Ascending aorta (tissue), 2 donors: ENCODE data around the gene RNF212B. TPM values are rescaled to one million over a fixed set of nuclear protein-coding genes. Genes with fewer than 3 reads are reported as not detected.
"Not testable (repeated sequence)": the region's sequence is repeated elsewhere in the genome, so short reads cannot be mapped to it uniquely, and the experiment has no call there.

Experiments used
- DNase-seq, 2 donors: peaks; one replicate each; pipeline ENCODE4 v3.0.0-alpha.2; 2019; ENCODE audit warnings: low spot score in 2 of 2
- H3K27ac ChIP-seq, 2 donors: fragments of 200-600 bp; sonication (generic); one replicate each; pipeline ENCODE4 v1.5.1; 2016 to 2017; ENCODE audit warnings: mild to moderate bottlenecking in 1 of 2
- H3K27me3 ChIP-seq: fragments of 200-600 bp; sonication (generic); one replicate; pipeline ENCODE4 v1.5.1; 2017
- H3K36me3 ChIP-seq, 2 donors: fragments of 200-600 bp; sonication (generic); one replicate each; pipeline ENCODE4 v1.5.1; 2016
- H3K4me1 ChIP-seq, 2 donors: fragments of 200-600 bp; sonication (generic); one replicate each; pipeline ENCODE4 v1.5.1; 2016 to 2017; ENCODE audit warnings: mild to moderate bottlenecking in 1 of 2
- H3K4me3 ChIP-seq, 2 donors: fragments of 200-600 bp; sonication (generic); one replicate each; pipeline ENCODE4 v1.5.1; 2016 to 2017; ENCODE audit warnings: mild to moderate bottlenecking in 1 of 2
- H3K9me3 ChIP-seq, 2 donors: fragments of 200-600 bp; sonication (generic); one replicate each; pipeline ENCODE4 v1.5.1; 2016
- intact Hi-C: fragments of 100-400 bp; cut with DNase I; formaldehyde crosslinking; loops from one replicate; pipeline ENCODE4 v1.15.1; 2023
- total RNA-seq: library from RNA; depleted of rRNA; stranded (reverse); fragments of >200 nt; gene quantifications from one replicate; pipeline ENCODE4 v1.1.0, GENCODE V29; 2016
- TF ChIP-seq, protein P1 (sequence below), 3 experiments: fragments of 200-600 bp in 2 of 3; fragments of 450-650 bp in 1 of 3; sonication (generic) in 2 of 3; IDR thresholded peaks; one replicate each; pipeline ENCODE4 v1.5.1; 2016 to 2019; ENCODE audit warnings: antibody characterized with exemption in 3 of 3, mild to moderate bottlenecking in 1 of 3, moderate library complexity in 1 of 3

The RNF212B gene
- total RNA-seq, 1 donor from 2014 or later: not detected

DNA sequence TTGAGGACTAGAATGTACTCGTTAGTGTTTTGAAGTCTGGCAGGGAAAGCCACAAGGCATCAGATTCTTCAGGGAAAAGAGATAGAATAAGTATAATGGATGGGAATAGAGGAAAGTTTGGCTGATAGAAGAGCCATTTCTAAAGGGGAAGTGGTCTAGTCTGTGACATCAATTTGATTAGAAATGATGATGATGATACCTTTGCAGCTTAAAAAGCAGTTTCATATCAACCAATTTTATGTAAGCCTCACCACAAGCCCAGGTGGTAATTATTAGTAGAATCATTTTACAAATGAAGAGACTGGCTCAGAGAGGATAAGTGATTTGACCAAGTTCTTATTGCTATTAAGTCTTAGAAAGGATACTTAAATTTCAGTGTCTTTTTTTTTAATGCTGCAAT lies 2.9 kb downstream of the RNF212B start:
- no peaks in the 10 kb centered on the region for H3K4me1 ChIP-seq
- DNase-seq: no peak
- intact Hi-C loops: no loop called here

DNA sequence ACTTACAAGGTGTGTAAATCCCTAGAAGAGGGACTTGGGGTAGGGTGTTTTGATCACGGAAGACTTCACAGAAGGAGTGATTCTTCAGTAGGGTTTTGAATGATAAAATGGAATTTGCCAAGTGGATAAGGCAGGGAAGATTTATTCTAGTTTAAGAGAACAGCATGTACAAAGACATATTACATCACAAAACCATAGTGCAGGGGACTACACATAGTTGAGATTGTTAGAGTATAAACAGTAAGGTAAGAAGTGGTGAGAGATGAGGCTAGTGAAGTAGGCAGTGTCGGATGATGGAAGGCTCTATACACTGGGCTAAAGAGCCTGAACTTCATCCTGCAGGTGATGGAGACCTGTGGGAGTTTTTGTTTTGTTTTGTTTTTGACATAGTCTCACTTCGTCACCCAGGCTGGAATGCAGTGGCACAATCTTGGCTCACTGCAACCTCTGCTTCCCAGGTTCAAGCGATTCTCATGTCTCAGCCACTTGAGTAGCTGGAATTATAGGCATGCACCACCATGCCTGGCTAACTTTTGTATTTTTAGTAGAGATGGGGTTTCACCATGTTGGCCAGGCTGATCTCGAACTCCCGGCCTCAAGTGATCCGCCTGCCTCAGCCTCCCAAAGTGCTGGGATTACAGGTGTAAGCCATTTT lies 3.5 kb downstream of the RNF212B start:
- H3K9me3 ChIP-seq, intact Hi-C loops, H3K27me3 ChIP-seq: not testable (repeated sequence)

More for the DNA sequence above, 2.9 kb downstream of the RNF212B start:
- Histone ChIP-seq H3K36me3 (no peaks in the 10 kb centered on the region), H3K4me3 (no peak overlapping the region), H3K27me3 (no peaks in the 10 kb centered on the region), H3K27ac (no peak overlapping the region), H3K9me3 (no peaks in the 10 kb centered on the region)
- TF ChIP-seq, protein P1, sequence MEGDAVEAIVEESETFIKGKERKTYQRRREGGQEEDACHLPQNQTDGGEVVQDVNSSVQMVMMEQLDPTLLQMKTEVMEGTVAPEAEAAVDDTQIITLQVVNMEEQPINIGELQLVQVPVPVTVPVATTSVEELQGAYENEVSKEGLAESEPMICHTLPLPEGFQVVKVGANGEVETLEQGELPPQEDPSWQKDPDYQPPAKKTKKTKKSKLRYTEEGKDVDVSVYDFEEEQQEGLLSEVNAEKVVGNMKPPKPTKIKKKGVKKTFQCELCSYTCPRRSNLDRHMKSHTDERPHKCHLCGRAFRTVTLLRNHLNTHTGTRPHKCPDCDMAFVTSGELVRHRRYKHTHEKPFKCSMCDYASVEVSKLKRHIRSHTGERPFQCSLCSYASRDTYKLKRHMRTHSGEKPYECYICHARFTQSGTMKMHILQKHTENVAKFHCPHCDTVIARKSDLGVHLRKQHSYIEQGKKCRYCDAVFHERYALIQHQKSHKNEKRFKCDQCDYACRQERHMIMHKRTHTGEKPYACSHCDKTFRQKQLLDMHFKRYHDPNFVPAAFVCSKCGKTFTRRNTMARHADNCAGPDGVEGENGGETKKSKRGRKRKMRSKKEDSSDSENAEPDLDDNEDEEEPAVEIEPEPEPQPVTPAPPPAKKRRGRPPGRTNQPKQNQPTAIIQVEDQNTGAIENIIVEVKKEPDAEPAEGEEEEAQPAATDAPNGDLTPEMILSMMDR (IDR thresholded peaks at IDR 0.05): no peak

DNA sequence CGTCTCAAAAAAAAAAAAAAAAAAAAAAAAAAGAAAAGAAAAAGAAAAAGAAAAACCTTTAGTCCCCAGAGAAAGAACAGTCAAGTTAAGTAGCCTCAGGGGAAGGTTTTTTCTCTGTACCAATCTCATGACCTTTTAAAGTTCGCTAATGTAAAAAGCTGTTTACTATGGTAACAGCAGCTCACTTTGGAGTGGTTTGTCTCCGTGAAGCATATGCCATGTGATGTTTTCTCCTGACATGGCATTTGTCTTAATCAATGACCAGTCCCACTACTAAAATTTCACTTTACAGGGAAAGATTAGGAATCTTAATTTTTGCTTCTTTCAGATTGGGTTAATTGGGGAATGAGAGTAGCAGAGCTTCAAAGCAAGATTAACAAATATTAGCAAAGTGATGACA lies 4.3 kb downstream of the RNF212B start:
- Histone ChIP-seq H3K4me1 (no peaks in the 10 kb centered on the region), H3K9me3 (no peaks in the 10 kb centered on the region), H3K4me3 (no peak overlapping the region), H3K27ac (no peak overlapping the region), H3K36me3 (no peaks in the 10 kb centered on the region), H3K27me3 (no peaks in the 10 kb centered on the region)
- TF ChIP-seq, protein P1 (IDR thresholded peaks at IDR 0.05): no peak
- intact Hi-C loops: no loop called here
- DNase-seq: no peak

More for the DNA sequence above, 3.5 kb downstream of the RNF212B start:
- DNase-seq, H3K4me3 ChIP-seq, H3K4me1 ChIP-seq, H3K27ac ChIP-seq, H3K36me3 ChIP-seq: not testable (repeated sequence)

DNA sequence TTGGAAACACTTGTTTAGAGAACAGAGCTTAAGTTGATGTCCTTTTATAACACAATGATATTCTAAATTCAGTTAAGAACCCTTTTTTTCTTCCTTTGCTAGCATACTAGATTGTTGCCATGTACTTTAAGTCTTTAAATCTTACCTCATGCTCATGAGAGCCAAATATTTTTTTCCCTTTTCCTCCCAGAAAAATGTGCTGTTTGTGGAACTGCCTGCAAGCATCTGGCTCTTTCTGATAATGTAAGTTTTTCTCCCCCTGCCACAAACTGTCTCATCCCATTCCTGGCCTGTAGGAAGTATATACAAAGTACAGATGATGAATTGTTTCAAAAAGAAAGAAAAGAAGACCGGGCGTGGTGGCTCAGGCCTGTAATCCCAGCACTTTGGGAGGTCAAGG lies 5.3 kb downstream of the RNF212B start:
- no peak for DNase-seq
- Histone ChIP-seq H3K4me1 (no peaks in the 10 kb centered on the region), H3K9me3 (no peaks in the 10 kb centered on the region), H3K27me3 (no peaks in the 10 kb centered on the region), H3K36me3 (no peaks in the 10 kb centered on the region), H3K27ac (no peak overlapping the region), H3K4me3 (no peak overlapping the region)
- TF ChIP-seq, protein P1 (IDR thresholded peaks at IDR 0.05): no peak
- intact Hi-C loops: no loop called here

DNA sequence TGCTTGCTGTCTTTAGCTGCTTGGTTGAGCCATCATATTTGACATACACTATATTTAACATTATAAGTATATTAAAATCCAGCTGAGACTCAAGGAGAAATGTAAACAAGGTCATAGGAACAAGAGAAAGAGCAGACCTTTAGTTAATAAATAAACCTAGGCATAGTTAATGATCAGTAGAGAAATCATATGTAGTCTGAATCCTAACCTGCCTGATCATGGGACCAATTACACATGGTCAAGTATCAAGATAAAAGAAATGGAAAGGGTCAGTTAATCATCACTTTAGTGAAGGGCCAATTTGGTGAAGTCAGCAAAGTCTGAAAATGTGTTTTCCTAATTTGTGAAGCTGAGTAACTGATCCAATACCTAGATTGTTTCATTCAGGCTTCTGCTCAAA lies 7.5 kb downstream of the RNF212B start:
- Histone ChIP-seq H3K36me3 (no peaks in the 10 kb centered on the region), H3K27me3 (no peaks in the 10 kb centered on the region), H3K27ac (no peak overlapping the region), H3K9me3 (no peaks in the 10 kb centered on the region), H3K4me1 (no peaks in the 10 kb centered on the region), H3K4me3 (no peak overlapping the region)
- intact Hi-C loops: no loop called here
- DNase-seq: no peak
- TF ChIP-seq, protein P1 (IDR thresholded peaks at IDR 0.05): no peak

DNA sequence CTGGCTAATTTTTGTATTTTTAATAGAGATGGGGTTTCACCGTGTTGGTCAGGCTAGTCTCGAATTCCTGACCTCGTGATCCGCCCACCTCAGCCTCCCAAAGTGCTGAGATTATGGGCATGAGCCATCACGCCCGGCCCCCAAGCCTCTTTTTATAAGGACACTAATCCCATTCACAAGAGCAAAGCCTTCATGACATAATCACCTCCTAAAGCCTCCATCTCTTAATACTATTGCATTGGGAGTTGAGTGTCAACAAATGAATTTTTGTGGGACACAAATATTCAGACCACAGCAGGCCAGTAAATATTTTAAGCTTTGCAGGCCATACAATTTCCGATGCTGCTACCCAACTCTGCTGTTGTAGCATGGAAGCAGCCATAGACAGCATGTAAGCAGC lies 10.9 kb downstream of the RNF212B start:
- TF ChIP-seq, protein P1 (IDR thresholded peaks at IDR 0.05): no peak
- H3K9me3 ChIP-seq: no peaks in the 10 kb centered on the region
- H3K27ac ChIP-seq: no peak overlapping the region
- H3K4me3 ChIP-seq: no peak overlapping the region
- DNase-seq: no peak
- intact Hi-C loops: no loop called here
- no peaks in the 10 kb centered on the region for H3K27me3 ChIP-seq
- no peaks in the 10 kb centered on the region for H3K36me3 ChIP-seq
- H3K4me1 ChIP-seq: no peaks in the 10 kb centered on the region
